GM23248 (cell line): ENCODE results near the gene MICAL1. TPM values are rescaled to one million over a fixed set of nuclear protein-coding genes. Genes with fewer than 3 reads are reported as not detected.

Source experiments
- DNase-seq: peaks from one replicate; pipeline ENCODE4 v3.0.0-alpha.2; 2015
- H2AFZ ChIP-seq: fragments of 200-600 bp; sonication (generic); 2 replicates; pipeline ENCODE4 v1.6.1; 2016; ENCODE audit warnings: antibody characterized with exemption
- H3F3A ChIP-seq: fragments of 200-600 bp; sonication (generic); 2 replicates; pipeline ENCODE4 v1.6.1; 2016; ENCODE audit warnings: mild to moderate bottlenecking, antibody characterized with exemption, mixed run types; ENCODE audit not compliant: insufficient read depth
- H3K27ac ChIP-seq: fragments of 200-600 bp; sonication (generic); 2 replicates; pipeline ENCODE4 v1.5.1; 2016; ENCODE audit warnings: mild to moderate bottlenecking
- H3K27me3 ChIP-seq: fragments of 200-600 bp; sonication (generic); replicated peaks from 2 replicates; pipeline ENCODE4 v1.6.1; 2016; ENCODE audit warnings: mild to moderate bottlenecking; ENCODE audit not compliant: insufficient read depth
- H3K36me3 ChIP-seq: fragments of 200-600 bp; sonication (generic); 2 replicates; pipeline ENCODE4 v1.6.1; 2016; ENCODE audit warnings: low read depth, mild to moderate bottlenecking
- H3K4me1 ChIP-seq: fragments of 200-600 bp; sonication (generic); 2 replicates; pipeline ENCODE4 v1.6.1; 2016; ENCODE audit warnings: mild to moderate bottlenecking; ENCODE audit not compliant: insufficient read depth
- H3K4me2 ChIP-seq: fragments of 200-600 bp; sonication (generic); one replicate; pipeline ENCODE4 v1.6.1; 2016; ENCODE audit warnings: mild to moderate bottlenecking; ENCODE audit not compliant: unreplicated experiment
- H3K4me3 ChIP-seq: fragments of 200-600 bp; sonication (generic); 2 replicates; pipeline ENCODE4 v1.5.1; 2016; ENCODE audit warnings: mild to moderate bottlenecking
- H3K79me2 ChIP-seq: fragments of 200-600 bp; sonication (generic); 2 replicates; pipeline ENCODE4 v1.6.1; 2016; ENCODE audit warnings: mild to moderate bottlenecking; ENCODE audit not compliant: insufficient read depth
- H3K9ac ChIP-seq: fragments of 200-600 bp; sonication (generic); 2 replicates; pipeline ENCODE4 v1.6.1; 2016; ENCODE audit warnings: mild to moderate bottlenecking
- H3K9me2 ChIP-seq: fragments of 200-600 bp; sonication (generic); 2 replicates; pipeline ENCODE4 v1.6.1; 2016; ENCODE audit warnings: mixed run types, mild to moderate bottlenecking, moderate library complexity; ENCODE audit not compliant: insufficient read depth
- H3K9me3 ChIP-seq: fragments of 200-600 bp; sonication (generic); one replicate; pipeline ENCODE4 v1.6.1; 2017; ENCODE audit warnings: low read depth
- H4K20me1 ChIP-seq: fragments of 200-600 bp; sonication (generic); 2 replicates; pipeline ENCODE4 v1.6.0; 2016; ENCODE audit not compliant: insufficient read depth
- EZH2 ChIP-seq: fragments of 200-600 bp; sonication (generic); IDR thresholded peaks from 2 replicates; pipeline ENCODE4 v1.6.1; 2018; ENCODE audit warnings: antibody characterized with exemption, mild to moderate bottlenecking; ENCODE audit not compliant: insufficient read depth, poor library complexity, severe bottlenecking
- EZH2phosphoT487 ChIP-seq: fragments of 200-600 bp; sonication (generic); IDR thresholded peaks from 2 replicates; pipeline ENCODE4 v1.6.1; 2018; ENCODE audit warnings: antibody characterized with exemption, moderate library complexity, mild to moderate bottlenecking, low read depth; ENCODE audit not compliant: insufficient read depth
- WGBS, 2 experiments: methylation state at CpG; one replicate each; pipeline ENCODE4 v1.1.6; 2015 to 2017; ENCODE audit warnings: low lambda C conversion rate in 2 of 2, low coverage in 1 of 2; ENCODE audit errors: missing lambda C conversion rate in 2 of 2; 5-methylcytosine and 5-hydroxymethylcytosine counted together
- in situ Hi-C: fragments of 300-500 bp; cut with MboI; formaldehyde crosslinking; loops from 2 replicates; pipeline ENCODE4 v1.15.0; 2020
- polyA plus RNA-seq: library from polyadenylated mRNA; unstranded; fragments of >200 nt; fragmentation: Nextera tagmentation; extraction: Ambion mirVana; gene quantifications from 2 replicates; pipeline ENCODE4 v1.2.1, GENCODE V29; 2016
- total RNA-seq: library from RNA; depleted of rRNA; stranded (reverse); fragments of >200 nt; shearing (Covaris generic); gene quantifications from 2 replicates; pipeline ENCODE4 v1.2.3, GENCODE V29; 2014

The MICAL1 gene
- total and polyA plus RNA-seq, 2 experiments from 2014 or later: 26.1 to 57.8 TPM

DNA sequence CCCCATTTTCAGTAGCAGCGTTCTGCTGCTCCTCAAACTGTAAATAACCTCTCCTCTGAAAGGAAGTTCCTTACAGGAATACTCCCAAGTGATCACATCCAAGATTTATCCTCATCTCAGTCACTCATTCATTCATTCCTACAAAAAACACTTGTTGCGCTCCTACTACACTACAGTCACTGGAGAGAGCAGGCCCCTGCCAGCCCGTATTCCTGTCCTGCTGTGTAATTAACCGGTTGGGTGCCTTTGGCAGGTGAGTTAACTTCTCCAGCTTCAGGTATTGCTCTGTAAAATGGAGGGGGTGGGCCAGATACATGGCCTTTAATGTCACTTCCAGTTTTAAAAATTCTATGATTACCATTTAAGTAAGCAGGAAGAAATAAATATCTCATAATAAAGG is 42.5 kb upstream of the MICAL1 start:
- no peaks in the 10 kb centered on the region for H3K36me3 ChIP-seq
- H3K9me3 ChIP-seq: no peaks in the 10 kb centered on the region
- H3K9me2 ChIP-seq: no peaks in the 10 kb centered on the region
- H3F3A ChIP-seq: no peaks in the 10 kb centered on the region
- 86 to 93% methylated on average over 4 of the region's 4 CpGs for WGBS, 2 experiments
- no peak overlapping the region for H3K27ac ChIP-seq
- H3K4me2 ChIP-seq: no peak overlapping the region
- H3K79me2 ChIP-seq: no peaks in the 10 kb centered on the region
- no peak overlapping the region for H3K4me3 ChIP-seq
- in situ Hi-C loops: no loop called here
- H3K27me3 ChIP-seq: no peaks in the 10 kb centered on the region
- no peaks in the 10 kb centered on the region for H4K20me1 ChIP-seq
- no peak for DNase-seq
- H2AFZ ChIP-seq: no peak overlapping the region
- no peak overlapping the region for H3K9ac ChIP-seq
- TF ChIP-seq EZH2phosphoT487 (no peak), EZH2 (no peak)
- H3K4me1 ChIP-seq: no peaks in the 10 kb centered on the region

- H3K36me3 ChIP-seq: no peaks in the 10 kb centered on the region
- no peak overlapping the region for H3K4me2 ChIP-seq
- no peaks in the 10 kb centered on the region for H3K79me2 ChIP-seq
- WGBS, 2 experiments: 35 to 40% methylated on average over 9 of the region's 9 CpGs
- no peaks in the 10 kb centered on the region for H3K4me1 ChIP-seq
- H3K9me2 ChIP-seq: no peaks in the 10 kb centered on the region
- no peak overlapping the region for H3K9ac ChIP-seq
- no peaks in the 10 kb centered on the region for H3K9me3 ChIP-seq
- in situ Hi-C loops: no loop called here
- H2AFZ ChIP-seq: no peak overlapping the region
- no peak overlapping the region for H3K27ac ChIP-seq
- no peak overlapping the region for H3K4me3 ChIP-seq
- no peaks in the 10 kb centered on the region for H3F3A ChIP-seq
- DNase-seq: no peak
- no peaks in the 10 kb centered on the region for H4K20me1 ChIP-seq
- no peaks in the 10 kb centered on the region for H3K27me3 ChIP-seq
- TF ChIP-seq EZH2phosphoT487 (no peak), EZH2 (no peak)
These were observed 40.6 kb upstream of the MICAL1 start for GRCh38 chr6:109496036-109496772.

- Histone ChIP-seq H3K4me2 (no peak overlapping the region), H3K9me3 (no peaks in the 10 kb centered on the region), H3K36me3 (no peaks in the 10 kb centered on the region), H3K9me2 (no peaks in the 10 kb centered on the region), H3K4me1 (no peaks in the 10 kb centered on the region), H3K9ac (no peak overlapping the region), H3F3A (no peaks in the 10 kb centered on the region), H2AFZ (no peak overlapping the region), H4K20me1 (no peaks in the 10 kb centered on the region), H3K79me2 (no peaks in the 10 kb centered on the region), H3K4me3 (no peak overlapping the region), H3K27me3 (no peaks in the 10 kb centered on the region), H3K27ac (no peak overlapping the region)
- in situ Hi-C loops: no loop called here
- 94 to 95% methylated on average over 1 of the region's 1 CpG for WGBS, 2 experiments
- DNase-seq: no peak
- TF ChIP-seq EZH2 (no peak), EZH2phosphoT487 (no peak)
These were observed 38.3 kb upstream of the MICAL1 start for GRCh38 chr6:109493865-109494264.

GRCh38 chr6:109491207-109491938 is 35.8 kb upstream of the MICAL1 start:
- Histone ChIP-seq H3F3A (no peaks in the 10 kb centered on the region), H3K4me2 (no peak overlapping the region), H3K4me3 (no peak overlapping the region), H3K4me1 (no peaks in the 10 kb centered on the region), H3K9ac (no peak overlapping the region), H3K36me3 (no peaks in the 10 kb centered on the region), H2AFZ (no peak overlapping the region), H3K9me2 (peaks cover 3% of the 10 kb centered on the region; the same call in 1 of the 2 replicates), H4K20me1 (no peaks in the 10 kb centered on the region), H3K9me3 (no peaks in the 10 kb centered on the region), H3K79me2 (no peaks in the 10 kb centered on the region), H3K27me3 (no peaks in the 10 kb centered on the region), H3K27ac (no peak overlapping the region)
- in situ Hi-C loops: no loop called here
- peak; percentile 26 for DNase-seq
- no peak for TF ChIP-seq EZH2phosphoT487
- TF ChIP-seq EZH2: no peak
- 35 to 41% methylated on average over 5 of the region's 5 CpGs for WGBS, 2 experiments
